Transverse colon (tissue), 4 donors: ENCODE results near the gene GAB2. TPM values are rescaled to one million over a fixed set of nuclear protein-coding genes. Genes with fewer than 3 reads are reported as not detected.

Experiments used
- DNase-seq: peaks from one replicate; pipeline ENCODE4 v3.0.0-alpha.2; 2019
- H3K27ac ChIP-seq, 4 donors: fragments of 200-600 bp; sonication (generic); 2 replicates each; pipeline ENCODE4 v1.5.1; 2016 to 2018; ENCODE audit warnings: inconsistent platforms in 4 of 4
- H3K27me3 ChIP-seq: fragments of 200-600 bp; sonication (generic); 2 replicates; pipeline ENCODE4 v1.5.1; 2017; ENCODE audit warnings: inconsistent platforms
- H3K36me3 ChIP-seq, 4 donors: fragments of 200-600 bp; sonication (generic); 2 replicates each; pipeline ENCODE4 v1.5.1; 2017 to 2019; ENCODE audit warnings: inconsistent platforms in 4 of 4
- H3K4me1 ChIP-seq, 4 donors: fragments of 200-600 bp; sonication (generic); 2 replicates each; pipeline ENCODE4 v1.5.1; 2017 to 2020; ENCODE audit warnings: inconsistent platforms in 4 of 4
- H3K4me3 ChIP-seq, 4 donors: fragments of 200-600 bp; sonication (generic); 1 replicate in 1 of 4; 2 replicates in 3 of 4; pipeline versions ENCODE4 v1.5.1 to v1.6.1; 2017 to 2019; ENCODE audit warnings: inconsistent platforms in 4 of 4
- H3K9me3 ChIP-seq, 2 donors: fragments of 200-600 bp; sonication (generic); 2 replicates each; pipeline ENCODE4 v1.5.1; 2017 to 2019; ENCODE audit warnings: inconsistent platforms in 2 of 2
- CTCF ChIP-seq, 5 experiments: fragments of 200-600 bp in 3 of 5; fragments of 450-650 bp in 2 of 5; sonication (generic) in 3 of 5; IDR thresholded peaks; 1 replicate in 2 of 5; 2 replicates in 3 of 5; pipeline ENCODE4 v1.5.1; 2016 to 2017; ENCODE audit warnings: antibody characterized with exemption in 5 of 5, inconsistent platforms in 3 of 5, mild to moderate bottlenecking in 2 of 5, moderate library complexity in 1 of 5
- EP300 ChIP-seq: sonication (generic); formaldehyde crosslinking; IDR thresholded peaks from one replicate; pipeline ENCODE4 v1.6.1; 2017; ENCODE audit warnings: antibody characterized with exemption, low read depth
- POLR2A ChIP-seq: fragments of 450-650 bp; IDR thresholded peaks from one replicate; pipeline ENCODE4 v1.6.1; 2016; ENCODE audit warnings: antibody characterized with exemption, mild to moderate bottlenecking, moderate library complexity
- POLR2AphosphoS5 ChIP-seq, 3 donors: sonication (generic); formaldehyde crosslinking; IDR thresholded peaks; one replicate each; pipeline ENCODE4 v1.6.1; 2016; ENCODE audit warnings: antibody characterized with exemption in 3 of 3
- WGBS, 2 donors: methylation state at CpG; one replicate each; pipeline ENCODE4 v1.1.5; 2018; ENCODE audit warnings: low coverage in 1 of 2; 5-methylcytosine and 5-hydroxymethylcytosine counted together
- in situ Hi-C, 4 donors: fragments of 200-750 bp; cut with MboI; loops; one replicate each; pipeline versions ENCODE4 v1.15.0 to v1.15.1; 2017; ENCODE audit warnings: low sequenced_read_pairs in 3 of 4, low pct_ligation_motif_present in 1 of 4, low pct_unique_long_range_greater_than_20kb in 1 of 4
- intact Hi-C: fragments of 100-400 bp; cut with DNase I; formaldehyde crosslinking; loops from one replicate; pipeline ENCODE4 v1.15.1; 2023; ENCODE audit warnings: low total_unique reads
- total RNA-seq, 4 donors: library from RNA; depleted of rRNA; stranded (reverse); fragments of >200 nt; gene quantifications; one replicate each; pipeline ENCODE4 v1.1.0, GENCODE V29; 2016

Gene GAB2
- total RNA-seq, 4 donors from 2014 or later: 5.8 to 35.7 (median 22.9) TPM

GRCh38 chr11:78214331-78215194, 203.1 kb downstream of the GAB2 start:
- no peak overlapping the region for H3K4me3 ChIP-seq
- DNase-seq: no peak
- H3K27me3 ChIP-seq: no peaks in the 10 kb centered on the region
- H3K36me3 ChIP-seq: peaks cover 0 to 5% (median 2%) of the 10 kb centered on the region in 4 donors
- H3K9me3 ChIP-seq: no peaks in the 10 kb centered on the region
- in situ Hi-C loops (no loop called here), intact Hi-C loops (no loop called here)
- no peaks in the 10 kb centered on the region for H3K4me1 ChIP-seq
- H3K27ac ChIP-seq: no peak overlapping the region
- WGBS, 2 donors: 60 to 87% methylated on average over 1 to 12 of the region's 12 CpGs
- no peak for TF ChIP-seq POLR2A
- TF ChIP-seq CTCF (IDR thresholded peaks at IDR 0.05): no peak
- TF ChIP-seq EP300: no peak
- no peak for TF ChIP-seq POLR2AphosphoS5 (IDR thresholded peaks at IDR 0.05)

GRCh38 chr11:78213526-78214330, 203.9 kb downstream of the GAB2 start:
- 90 to 96% methylated on average over 3 to 8 of the region's 8 CpGs for WGBS, 2 donors
- peaks cover 0 to 5% (median 2%) of the 10 kb centered on the region in 4 donors for H3K36me3 ChIP-seq
- no peak for TF ChIP-seq EP300
- no peak for TF ChIP-seq POLR2AphosphoS5 (IDR thresholded peaks at IDR 0.05)
- no peak for TF ChIP-seq POLR2A
- no peak for TF ChIP-seq CTCF (IDR thresholded peaks at IDR 0.05)
- H3K27ac ChIP-seq: no peak overlapping the region
- in situ Hi-C loops (no loop called here), intact Hi-C loops (no loop called here)
- no peak overlapping the region for H3K4me3 ChIP-seq
- DNase-seq: no peak
- no peaks in the 10 kb centered on the region for H3K4me1 ChIP-seq
- H3K27me3 ChIP-seq: no peaks in the 10 kb centered on the region
- H3K9me3 ChIP-seq: no peaks in the 10 kb centered on the region

- Histone ChIP-seq H3K27me3 (no peaks in the 10 kb centered on the region), H3K4me3 (no peak overlapping the region), H3K4me1 (no peaks in the 10 kb centered on the region), H3K9me3 (no peaks in the 10 kb centered on the region), H3K27ac (no peak overlapping the region), H3K36me3 (peaks cover 0 to 5% (median 2%) of the 10 kb centered on the region in 4 donors)
- DNase-seq: no peak
- 83 to 86% methylated on average over 1 to 8 of the region's 11 CpGs for WGBS, 2 donors
- TF ChIP-seq EP300: no peak
- no peak for TF ChIP-seq POLR2AphosphoS5 (IDR thresholded peaks at IDR 0.05)
- TF ChIP-seq POLR2A: no peak
- no peak for TF ChIP-seq CTCF (IDR thresholded peaks at IDR 0.05)
- intact Hi-C loops: no loop called here
- in situ Hi-C loops: no loop called here
Observed at GRCh38 chr11:78212586-78213371, 204.8 kb downstream of the GAB2 start.
